PC-3 (cell line): ENCODE data around the gene LIPH.

Source experiments
- CTCF ChIP-seq: fragments of 300-600 bp; sonication (generic); conservative IDR thresholded peaks from 2 replicates; pipeline ENCODE4 v1.5.1; 2017; ENCODE audit warnings: antibody characterized with exemption, low read depth, mild to moderate bottlenecking, low read length
- EZH2 ChIP-seq: fragments of 300-600 bp; sonication (generic); IDR thresholded peaks from one replicate; pipeline ENCODE4 v1.6.1; 2017; ENCODE audit warnings: antibody characterized with exemption, mild to moderate bottlenecking, low read length; ENCODE audit not compliant: unreplicated experiment

DNA sequence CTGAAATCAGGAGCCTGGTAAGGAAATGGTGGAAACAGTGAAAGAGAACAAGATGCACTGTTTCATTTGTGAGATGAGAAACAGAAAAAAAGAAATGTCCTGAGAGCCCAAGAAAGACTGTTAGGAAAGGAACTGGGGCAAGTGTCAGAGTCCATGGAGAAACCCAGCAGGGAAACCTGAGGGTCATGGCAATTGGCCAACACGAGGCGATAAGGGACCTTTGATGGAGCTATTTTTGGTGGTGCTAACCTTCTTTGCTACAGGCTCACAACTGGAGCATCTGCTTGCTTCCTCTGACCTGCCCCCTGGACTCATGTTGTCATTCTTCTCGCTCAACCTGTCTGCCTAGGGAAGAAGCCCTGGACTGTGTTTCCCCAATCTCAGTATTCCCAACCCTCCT, 49.4 kb downstream of the LIPH start:
- no peak for TF ChIP-seq CTCF
- TF ChIP-seq EZH2, result no peak
